ENCODE measurements around the gene NFATC3.
A peak's percentile ranks its signal among the peaks of the same experiment; 100 is the strongest.

GRCh38 chr16:68083861-68084503, 1.2 kb upstream of the NFATC3 start:
- TF ChIP-seq HNF4A (conservative IDR thresholded peaks at IDR 0.05) (no peak), CTCF (IDR thresholded peaks at IDR 0.05; ENCODE audit: low read depth, low read length, missing input control) (no peak), SP1 (IDR thresholded peaks at IDR 0.05) (no peak), REST (IDR thresholded peaks at IDR 0.05) (no peak), YY1 (IDR thresholded peaks at IDR 0.05) (no peak), MAX (IDR thresholded peaks at IDR 0.05) (no peak), GABPA (IDR thresholded peaks at IDR 0.05 in 1 of 2, conservative IDR thresholded peaks at IDR 0.05 in 1 of 2) (no peak), EGR1 (IDR thresholded peaks at IDR 0.05; ENCODE audit: low read depth in 2 of 2) (no peak), RAD21 (IDR thresholded peaks at IDR 0.05) (no peak), FOXA2 (IDR thresholded peaks at IDR 0.05) (peak; percentile 46), JUND (IDR thresholded peaks at IDR 0.05) (peak in 1 of 2 donors; percentile 2), FOXA1 (IDR thresholded peaks at IDR 0.05) (peak; percentile 36), RXRA (IDR thresholded peaks at IDR 0.05) (no peak), TAF1 (conservative IDR thresholded peaks at IDR 0.05) (no peak)

All from liver (tissue), 3 donors.